GM19372 (cell line): ENCODE results near the gene KRT31.
"Not testable (repeated sequence)": the region's sequence is repeated elsewhere in the genome, so short reads cannot be mapped to it uniquely, and the experiment has no call there.

Experiments used
- ATAC-seq: cut with Tn5 transposase; IDR thresholded peaks from one replicate; pipeline ENCODE4 v1.9.1; 2021; ENCODE audit warnings: mild to moderate bottlenecking, low read depth, moderate library complexity; ENCODE audit not compliant: unreplicated experiment

The KRT31 gene

DNA sequence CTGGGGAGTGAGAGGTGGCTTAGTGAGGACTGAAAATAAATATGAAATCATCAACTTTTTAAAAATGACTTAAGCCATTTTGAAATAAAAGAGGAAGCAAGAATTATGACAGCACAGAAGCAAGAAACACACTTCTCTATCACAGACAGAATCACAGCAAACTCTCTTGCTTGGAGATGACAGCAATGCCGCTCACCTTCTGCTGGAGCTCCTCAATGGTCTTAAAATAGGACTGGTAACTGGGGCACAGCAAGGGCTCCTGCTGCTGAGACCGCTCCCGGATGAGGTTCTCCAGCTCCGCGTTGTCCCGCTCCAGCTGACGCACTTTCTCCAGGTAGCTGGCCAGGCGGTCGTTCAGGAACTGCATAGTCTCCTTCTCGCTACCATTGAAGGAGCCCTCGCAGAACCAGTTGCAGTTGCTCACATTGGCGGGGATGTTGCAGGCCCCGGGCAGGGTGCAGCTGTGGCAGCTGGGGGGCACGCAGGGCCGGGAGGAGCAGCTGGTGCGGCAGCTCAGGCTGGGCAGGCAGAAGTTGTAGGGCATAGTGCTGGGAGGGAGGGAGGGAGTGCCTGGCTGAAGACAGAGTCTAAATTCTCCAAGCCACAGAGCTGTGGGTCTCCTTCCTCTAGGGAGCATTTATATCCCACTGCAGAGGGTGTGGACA lies at the start of gene KRT31:
Gene KRT31, minus strand, starts transcription at position 613 of the 665 bp plus-strand sequence. Its CDS starts 69 bp downstream, at position 544.
- ATAC-seq = no peak

- ATAC-seq = no peak
Measured at GRCh38 chr17:41446806-41447205, 49.4 kb upstream of the KRT31 start.

- ATAC-seq = no peak
Measured at GRCh38 chr17:41444640-41445039, 47.2 kb upstream of the KRT31 start.

DNA sequence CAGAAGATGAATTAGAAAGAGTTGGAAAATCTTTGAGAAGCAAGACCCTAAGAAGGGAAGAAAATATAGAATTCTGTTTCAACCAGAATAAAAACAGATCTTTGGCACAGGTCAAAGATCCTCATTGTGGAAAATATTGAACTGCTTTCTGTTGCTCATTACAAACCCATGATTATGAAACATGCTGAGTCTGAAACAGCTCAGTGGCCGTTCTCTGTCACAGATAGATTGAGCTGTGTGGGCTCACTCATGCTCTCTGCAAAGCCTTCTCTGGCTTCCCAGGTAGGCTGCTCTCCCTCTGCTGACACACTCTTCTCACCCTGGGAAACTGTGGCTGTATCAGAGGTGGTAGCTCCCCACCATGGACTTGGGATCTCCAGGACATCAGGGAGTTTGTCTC lies 46.8 kb upstream of the KRT31 start:
- no peak for ATAC-seq

GRCh38 chr17:41442739-41443138 lies 45.3 kb upstream of the KRT31 start:
- no peak for ATAC-seq

- no peak for ATAC-seq
Measured at GRCh38 chr17:41440531-41441033, 43.2 kb upstream of the KRT31 start, which contains the start of gene KRT38. TSS of gene KRT38 (minus strand) at chr17:41440983. CDS start at chr17:41440921, 62 bp downstream.

DNA sequence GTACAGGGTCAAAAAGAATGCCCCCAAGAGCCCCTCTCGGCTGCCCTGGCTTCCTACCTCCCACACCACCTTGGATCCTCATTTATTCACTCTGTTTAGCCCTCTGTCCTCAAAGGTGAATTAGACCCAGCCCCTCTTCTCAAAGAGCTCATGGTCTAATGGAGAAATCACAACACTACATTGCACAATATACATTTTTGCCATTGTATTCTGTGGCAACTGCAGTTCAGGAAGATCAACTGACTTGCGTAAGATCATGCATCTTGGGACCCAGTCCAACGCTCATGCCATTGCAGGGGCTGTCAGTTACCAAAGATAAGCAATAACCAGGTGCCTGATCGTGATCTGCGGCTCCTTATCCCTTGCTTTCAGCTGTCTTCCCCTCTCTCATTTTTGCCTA lies 42.0 kb upstream of the KRT31 start:
- ATAC-seq = no peak

DNA sequence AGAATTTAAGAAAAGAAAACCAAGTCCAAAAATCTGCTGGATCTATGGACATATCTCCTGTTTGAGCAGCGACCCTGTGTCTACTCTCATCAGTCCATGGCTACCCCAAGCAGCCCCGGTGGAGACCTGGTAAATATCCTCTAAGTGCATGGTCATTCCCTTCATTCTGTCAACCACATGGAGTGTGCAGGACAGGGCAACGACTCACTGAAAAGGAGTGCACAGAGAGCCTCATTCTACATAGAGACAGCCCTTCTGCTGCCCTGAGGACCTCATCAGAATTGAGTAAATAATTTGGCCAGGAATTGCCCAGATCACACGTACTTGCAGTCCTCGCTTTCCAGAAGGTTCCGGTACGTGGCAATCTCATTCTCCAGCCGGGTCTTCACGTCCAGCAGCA lies 40.4 kb upstream of the KRT31 start:
- ATAC-seq = no peak

GRCh38 chr17:41437254-41437653 lies 39.8 kb upstream of the KRT31 start:
- ATAC-seq = no peak

DNA sequence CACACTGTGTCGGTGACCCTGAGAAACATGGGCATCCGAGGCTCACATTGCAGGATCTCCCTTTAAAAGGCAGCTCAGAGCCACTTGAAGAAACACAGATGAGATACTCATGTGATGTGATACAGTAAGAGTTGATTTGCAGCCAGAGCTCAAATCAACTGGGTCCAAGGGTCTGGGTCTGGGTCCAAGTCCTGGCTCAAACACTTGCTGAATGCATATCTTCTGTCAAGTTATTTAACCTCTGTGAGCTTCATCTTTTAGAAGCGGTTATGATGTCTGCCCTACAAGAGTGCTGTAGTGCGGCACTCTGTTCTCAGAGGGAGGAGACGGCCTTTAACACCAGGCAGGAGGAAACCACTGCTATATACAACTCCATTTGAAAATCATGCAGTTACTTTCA lies 37.0 kb upstream of the KRT31 start:
- no peak for ATAC-seq

GRCh38 chr17:41434005-41434404 lies 36.6 kb upstream of the KRT31 start:
- ATAC-seq = no peak

GRCh38 chr17:41433586-41433985 lies 36.2 kb upstream of the KRT31 start:
- no peak for ATAC-seq

DNA sequence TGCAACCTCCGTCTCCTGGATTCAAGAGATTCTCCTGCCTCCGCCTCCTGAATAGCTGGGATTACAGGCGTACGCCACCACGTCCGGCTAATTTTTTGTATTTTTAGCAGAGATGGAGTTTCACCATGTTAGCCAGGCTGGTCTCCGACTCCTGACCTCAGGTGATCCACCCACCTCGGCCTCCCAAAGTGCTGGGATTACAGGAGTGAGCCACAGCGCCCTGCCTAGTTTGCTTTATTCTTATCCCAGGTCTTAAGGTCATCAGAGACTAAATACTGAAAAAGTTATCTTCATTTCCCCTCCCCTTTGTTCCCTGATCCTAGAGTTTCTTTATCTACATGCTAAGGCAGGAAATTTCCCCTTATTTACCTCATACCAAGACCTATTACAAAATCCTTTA lies 33.0 kb upstream of the KRT31 start:
- not testable (repeated sequence) for ATAC-seq

GRCh38 chr17:41429667-41430066 lies 32.3 kb upstream of the KRT31 start:
- no peak for ATAC-seq

GRCh38 chr17:41428591-41429291 lies 31.3 kb upstream of the KRT31 start:
- no peak for ATAC-seq

- no peak for ATAC-seq
Measured at GRCh38 chr17:41424111-41424635, 26.8 kb upstream of the KRT31 start, which contains the start of gene KRT37. TSS of gene KRT37 (minus strand) at chr17:41424585. CDS start at chr17:41424523, 62 bp downstream.

DNA sequence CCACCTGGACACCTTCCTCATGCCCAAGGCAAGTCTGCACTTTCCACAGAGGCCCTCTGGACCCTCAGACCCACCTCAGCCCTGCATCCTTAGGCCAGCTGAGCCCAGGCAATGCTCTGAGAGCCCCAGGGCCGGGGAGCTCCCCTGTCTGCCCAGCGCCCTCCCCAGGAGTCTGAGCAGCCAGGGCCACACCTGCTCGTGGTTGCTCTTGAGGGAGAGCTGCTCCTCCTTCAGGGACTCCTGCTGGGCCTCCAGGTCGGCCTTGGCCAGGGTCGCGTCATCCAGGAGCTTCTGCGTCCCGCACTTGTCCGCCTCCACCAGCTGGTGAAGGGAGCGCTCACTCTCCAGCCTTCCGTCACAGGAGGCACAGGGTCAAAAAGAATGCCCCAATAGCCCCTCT lies 25.2 kb upstream of the KRT31 start:
- ATAC-seq = not testable (repeated sequence)

GRCh38 chr17:41421617-41422016 lies 24.2 kb upstream of the KRT31 start:
- ATAC-seq = no peak

DNA sequence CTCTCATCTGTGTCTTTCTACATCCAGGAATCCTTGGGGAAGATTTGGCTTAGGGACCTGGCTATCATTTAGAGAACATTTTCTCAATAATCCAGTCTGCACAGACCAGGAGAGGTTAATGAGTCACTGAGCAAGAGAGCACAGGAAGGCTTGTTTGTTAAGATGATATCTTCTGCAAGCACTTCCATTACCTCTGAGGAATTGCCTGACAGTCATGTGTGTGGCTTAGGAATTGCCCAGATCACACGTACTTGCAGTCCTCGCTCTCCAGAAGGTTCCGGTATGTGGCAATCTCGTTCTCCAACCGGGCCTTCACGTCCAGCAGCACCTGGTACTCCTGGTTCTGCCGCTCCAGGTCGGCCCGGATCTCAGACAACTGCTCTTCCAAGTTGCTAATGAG lies 23.7 kb upstream of the KRT31 start:
- ATAC-seq = no peak

DNA sequence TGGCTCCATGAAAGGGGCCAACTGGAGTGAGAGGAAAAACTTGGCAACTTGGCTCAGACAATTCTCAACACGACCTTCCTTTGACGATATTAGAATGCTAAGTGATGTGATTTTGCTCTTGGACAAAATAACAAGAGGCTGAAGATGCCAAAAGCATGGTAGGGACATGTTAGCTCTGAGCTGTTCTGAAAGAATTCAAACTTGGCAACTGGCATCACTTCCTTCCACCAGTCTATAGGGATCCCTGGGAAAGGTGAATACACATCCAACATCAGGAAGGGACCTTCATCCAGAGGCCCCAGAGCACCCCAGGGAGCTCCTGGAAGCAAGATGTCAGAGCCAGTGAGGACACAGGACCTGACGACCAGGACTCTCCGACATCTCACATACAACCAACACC lies 22.7 kb upstream of the KRT31 start:
- no peak for ATAC-seq

GRCh38 chr17:41419716-41420115 lies 22.3 kb upstream of the KRT31 start:
- ATAC-seq = no peak
